Ureter (tissue), 1 donor: ENCODE results near the gene HOXC5. TPM values are rescaled to one million over a fixed set of nuclear protein-coding genes. Genes with fewer than 3 reads are reported as not detected.
"Not testable (repeated sequence)": the region's sequence is repeated elsewhere in the genome, so short reads cannot be mapped to it uniquely, and the experiment has no call there.

ENCODE experiments used
- DNase-seq: peaks from one replicate; pipeline ENCODE4 v3.0.0-alpha.2; 2020; ENCODE audit warnings: low spot score
- total RNA-seq: library from RNA; stranded (reverse); gene quantifications from one replicate; pipeline ENCODE4 v1.2.4, GENCODE V29; 2023
- donor health status: DM: yes; HTN: yes; CAD: no.

The HOXC5 gene
- total RNA-seq, 1 donor from 2014 or later = 1.7 TPM

- DNase-seq = no peak
Observed at GRCh38 chr12:54033106-54033979, 493 bp downstream of the HOXC5 start.

GRCh38 chr12:54033980-54034784 is 1.3 kb downstream of the HOXC5 start:
- no peak for DNase-seq

GRCh38 chr12:54034785-54035310 is 2.0 kb downstream of the HOXC5 start:
- no peak for DNase-seq

GRCh38 chr12:54035568-54036264 is 2.9 kb downstream of the HOXC5 start:
- no peak for DNase-seq

- DNase-seq = no peak
Observed at GRCh38 chr12:54036620-54037359, 3.9 kb downstream of the HOXC5 start.

GRCh38 chr12:54037360-54038283 is 4.8 kb downstream of the HOXC5 start:
- no peak for DNase-seq

- DNase-seq = no peak
Observed at GRCh38 chr12:54038284-54038870, 5.5 kb downstream of the HOXC5 start.

- no peak for DNase-seq
Observed at GRCh38 chr12:54038871-54039414, 6.1 kb downstream of the HOXC5 start.

GRCh38 chr12:54039417-54040147 is 6.7 kb downstream of the HOXC5 start:
- no peak for DNase-seq

- no peak for DNase-seq
Observed at GRCh38 chr12:54040148-54040494, 7.3 kb downstream of the HOXC5 start.

- no peak for DNase-seq
Observed at GRCh38 chr12:54040648-54041047, 7.8 kb downstream of the HOXC5 start.

GRCh38 chr12:54041097-54041690 is 8.3 kb downstream of the HOXC5 start:
- no peak for DNase-seq

- DNase-seq = not testable (repeated sequence)
Observed at GRCh38 chr12:54042033-54042432, 9.2 kb downstream of the HOXC5 start.

GRCh38 chr12:54042970-54043853 is 10.4 kb downstream of the HOXC5 start:
- DNase-seq = no peak

GRCh38 chr12:54044425-54045103 is 11.7 kb downstream of the HOXC5 start:
- no peak for DNase-seq

- no peak for DNase-seq
Observed at GRCh38 chr12:54045401-54045800, 12.6 kb downstream of the HOXC5 start.
